ENCODE results near the gene BCL7B.

- no peak for TF ChIP-seq CTCF (IDR thresholded peaks at IDR 0.05)
- no peak for TF ChIP-seq POLR2A (IDR thresholded peaks at IDR 0.05)
These were observed 13.5 kb upstream of the BCL7B start for GRCh38 chr7:73570977-73571376.

All from sigmoid colon (tissue), 3 donors.